ENCODE measurements around the gene SPG7.

The SPG7 gene

DNA sequence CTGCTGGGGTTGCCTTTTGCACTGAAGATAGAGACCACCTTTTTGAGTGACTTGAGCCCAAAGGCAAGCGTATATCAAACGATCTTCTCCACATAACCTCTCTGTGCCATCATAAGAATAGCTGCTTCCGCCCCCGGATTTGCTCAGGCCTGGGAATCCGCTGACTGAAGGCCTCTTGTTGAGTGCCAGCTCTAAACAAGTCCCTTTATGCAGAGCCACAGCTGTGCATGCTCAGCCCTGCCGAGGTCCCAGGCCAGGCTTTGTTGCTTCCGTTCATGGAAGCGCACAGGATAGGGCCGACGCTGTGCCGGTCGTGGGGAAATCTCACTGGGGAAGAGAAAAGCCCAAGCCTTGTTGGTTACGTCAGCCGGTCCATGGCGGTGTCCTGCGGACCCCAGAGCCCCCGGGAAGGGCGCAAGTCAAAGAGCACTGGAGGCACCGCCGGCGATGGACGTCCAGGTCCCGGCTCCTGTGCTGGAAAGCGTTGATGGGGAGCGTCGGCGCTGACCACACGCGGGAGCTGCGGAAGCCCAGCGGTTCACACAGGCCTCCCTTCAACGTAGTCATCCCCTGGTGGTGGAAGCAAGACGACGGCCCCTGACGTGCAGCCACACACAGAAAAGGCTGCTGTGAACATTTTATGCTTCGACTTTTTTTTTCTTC is 28.8 kb downstream of the SPG7 start:
- CTCF ChIA-PET: no interaction called here
- POLR2A ChIA-PET: no interaction called here
- DNase-seq (ENCODE audit: extremely low spot score): no peak
- TF ChIP-seq ARNT (IDR thresholded peaks at IDR 0.05): no peak
- TF ChIP-seq FOXK2 (IDR thresholded peaks at IDR 0.05): no peak
- no peak for TF ChIP-seq ZNF384 (IDR thresholded peaks at IDR 0.05)
- TF ChIP-seq SUZ12 (IDR thresholded peaks at IDR 0.05): no peak

GRCh38 chr16:89537549-89537925 is 29.3 kb downstream of the SPG7 start:
- ChIA-PET POLR2A (no interaction called here), CTCF (no interaction called here)
- DNase-seq (ENCODE audit: extremely low spot score): no peak
- TF ChIP-seq CTBP1 (IDR thresholded peaks at IDR 0.05; ENCODE audit: borderline replicate concordance): no peak
- TF ChIP-seq PKNOX1 (IDR thresholded peaks at IDR 0.05): no peak
- no peak for TF ChIP-seq FOXM1 (IDR thresholded peaks at IDR 0.05; ENCODE audit: borderline replicate concordance)
- no peak for TF ChIP-seq ARNT (IDR thresholded peaks at IDR 0.05)
- TF ChIP-seq LEF1 (IDR thresholded peaks at IDR 0.05; ENCODE audit: borderline replicate concordance): no peak
- no peak for TF ChIP-seq TARDBP (IDR thresholded peaks at IDR 0.05)
- TF ChIP-seq FOXK2 (IDR thresholded peaks at IDR 0.05): no peak
- TF ChIP-seq NFRKB (IDR thresholded peaks at IDR 0.05): no peak
- TF ChIP-seq HDGF (IDR thresholded peaks at IDR 0.05; ENCODE audit: borderline replicate concordance): no peak
- TF ChIP-seq ZNF384 (IDR thresholded peaks at IDR 0.05): no peak
- no peak for TF ChIP-seq SUZ12 (IDR thresholded peaks at IDR 0.05)
- no peak for TF ChIP-seq FOXA1 (IDR thresholded peaks at IDR 0.05)
- TF ChIP-seq SP1 (IDR thresholded peaks at IDR 0.05): no peak
- no peak for TF ChIP-seq BHLHE40 (IDR thresholded peaks at IDR 0.05; ENCODE audit: borderline replicate concordance)
- no peak for TF ChIP-seq ELF4 (IDR thresholded peaks at IDR 0.05)

DNA sequence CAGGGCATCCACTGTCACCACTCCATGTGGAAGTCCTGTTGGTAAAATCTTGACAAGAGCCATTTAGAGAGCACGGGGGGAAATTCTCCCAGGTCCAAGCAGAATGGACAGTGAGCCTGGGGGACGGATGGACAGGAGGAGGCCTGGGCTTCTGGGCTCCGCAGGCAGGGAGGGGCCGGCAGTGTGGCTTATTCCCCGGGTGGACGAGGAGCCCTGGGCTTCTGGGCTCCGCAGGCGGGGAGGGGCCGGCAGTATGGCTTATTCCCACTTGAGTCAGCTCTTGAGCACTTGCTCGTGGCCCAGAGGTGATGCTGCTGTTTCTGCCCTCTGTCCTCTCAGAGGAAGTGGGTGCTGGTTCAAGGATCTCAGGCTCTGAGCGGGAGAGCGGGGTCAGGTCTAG is 30.1 kb downstream of the SPG7 start:
- no peak for DNase-seq (ENCODE audit: extremely low spot score)
- ChIA-PET POLR2A (no interaction called here), CTCF (no interaction called here)
- TF ChIP-seq HDGF (IDR thresholded peaks at IDR 0.05; ENCODE audit: borderline replicate concordance) (no peak), ZNF384 (IDR thresholded peaks at IDR 0.05) (no peak), LEF1 (IDR thresholded peaks at IDR 0.05; ENCODE audit: borderline replicate concordance) (no peak), TARDBP (IDR thresholded peaks at IDR 0.05) (no peak), BHLHE40 (IDR thresholded peaks at IDR 0.05; ENCODE audit: borderline replicate concordance) (no peak), SUZ12 (IDR thresholded peaks at IDR 0.05) (no peak), PKNOX1 (IDR thresholded peaks at IDR 0.05) (no peak), FOXA1 (IDR thresholded peaks at IDR 0.05) (no peak), L3MBTL2 (conservative IDR thresholded peaks at IDR 0.05) (no peak), SP1 (IDR thresholded peaks at IDR 0.05) (no peak), CTBP1 (IDR thresholded peaks at IDR 0.05; ENCODE audit: borderline replicate concordance) (no peak), NFRKB (IDR thresholded peaks at IDR 0.05) (no peak)

GRCh38 chr16:89540557-89540956 is 32.4 kb downstream of the SPG7 start:
- no peak for DNase-seq (ENCODE audit: extremely low spot score)
- ChIA-PET POLR2A (no interaction called here), CTCF (no interaction called here)

DNA sequence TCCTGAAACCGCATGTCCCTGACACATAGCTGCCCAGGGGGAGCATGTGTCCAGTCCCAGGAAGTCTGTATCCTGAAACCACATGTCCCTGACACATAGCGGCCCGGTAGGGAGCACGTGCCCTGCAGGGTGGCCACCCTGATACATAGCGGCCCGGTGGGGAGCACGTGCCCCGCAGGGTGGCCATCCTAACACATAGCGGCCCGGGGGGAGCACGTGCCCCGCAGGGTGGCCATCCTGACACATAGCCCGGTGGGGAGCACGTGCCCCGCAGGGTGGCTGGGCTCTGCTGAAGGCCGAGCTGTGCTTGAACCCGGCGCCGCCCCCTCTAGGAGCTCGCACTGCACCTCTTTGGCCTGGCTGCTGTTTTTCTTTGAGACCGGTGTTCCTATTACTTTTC is 33.6 kb downstream of the SPG7 start:
- POLR2A ChIA-PET: no interaction called here
- no peak for DNase-seq (ENCODE audit: extremely low spot score)
- TF ChIP-seq L3MBTL2 (conservative IDR thresholded peaks at IDR 0.05): no peak
- TF ChIP-seq TARDBP (IDR thresholded peaks at IDR 0.05): no peak
- TF ChIP-seq FOXM1 (IDR thresholded peaks at IDR 0.05; ENCODE audit: borderline replicate concordance): no peak
- no peak for TF ChIP-seq BHLHE40 (IDR thresholded peaks at IDR 0.05; ENCODE audit: borderline replicate concordance)
- TF ChIP-seq HDGF (IDR thresholded peaks at IDR 0.05; ENCODE audit: borderline replicate concordance): no peak
- no peak for TF ChIP-seq PKNOX1 (IDR thresholded peaks at IDR 0.05)
- TF ChIP-seq ARNT (IDR thresholded peaks at IDR 0.05): no peak
- no peak for TF ChIP-seq SP1 (IDR thresholded peaks at IDR 0.05)
- TF ChIP-seq ELF4 (IDR thresholded peaks at IDR 0.05): no peak
- no peak for TF ChIP-seq ZNF384 (IDR thresholded peaks at IDR 0.05)
- TF ChIP-seq CTBP1 (IDR thresholded peaks at IDR 0.05; ENCODE audit: borderline replicate concordance): no peak
- TF ChIP-seq FOXK2 (IDR thresholded peaks at IDR 0.05): no peak
- no peak for TF ChIP-seq LEF1 (IDR thresholded peaks at IDR 0.05; ENCODE audit: borderline replicate concordance)
- TF ChIP-seq NFRKB (IDR thresholded peaks at IDR 0.05): no peak
- no peak for TF ChIP-seq FOXA1 (IDR thresholded peaks at IDR 0.05)
- no peak for TF ChIP-seq SUZ12 (IDR thresholded peaks at IDR 0.05)
- CTCF ChIA-PET: no interaction called here

More at GRCh38 chr16:89540557-89540956, 32.4 kb downstream of the SPG7 start:
- TF ChIP-seq FOXM1 (IDR thresholded peaks at IDR 0.05; ENCODE audit: borderline replicate concordance) (no peak), L3MBTL2 (conservative IDR thresholded peaks at IDR 0.05) (no peak), ELF4 (IDR thresholded peaks at IDR 0.05) (no peak), NFRKB (IDR thresholded peaks at IDR 0.05) (no peak), SP1 (IDR thresholded peaks at IDR 0.05) (no peak), LEF1 (IDR thresholded peaks at IDR 0.05; ENCODE audit: borderline replicate concordance) (no peak), SUZ12 (IDR thresholded peaks at IDR 0.05) (no peak), BHLHE40 (IDR thresholded peaks at IDR 0.05; ENCODE audit: borderline replicate concordance) (no peak), CTBP1 (IDR thresholded peaks at IDR 0.05; ENCODE audit: borderline replicate concordance) (no peak), HDGF (IDR thresholded peaks at IDR 0.05; ENCODE audit: borderline replicate concordance) (no peak), ARNT (IDR thresholded peaks at IDR 0.05) (no peak), PKNOX1 (IDR thresholded peaks at IDR 0.05) (no peak), TARDBP (IDR thresholded peaks at IDR 0.05) (no peak), FOXK2 (IDR thresholded peaks at IDR 0.05) (no peak), FOXA1 (IDR thresholded peaks at IDR 0.05) (no peak), ZNF384 (IDR thresholded peaks at IDR 0.05) (no peak)
